Peyer's patch (tissue), 4 donors: ENCODE measurements around the gene ARID1B. TPM values are rescaled to one million over a fixed set of nuclear protein-coding genes. Genes with fewer than 3 reads are reported as not detected.

Experiments
- DNase-seq, 3 donors: peaks; one replicate each; pipeline ENCODE4 v3.0.0-alpha.2; 2017 to 2019
- H3K27ac ChIP-seq, 4 donors: fragments of 200-600 bp; sonication (generic); one replicate each; pipeline ENCODE4 v1.5.1; 2016 to 2019
- H3K27me3 ChIP-seq, 2 donors: fragments of 200-600 bp; sonication (generic); one replicate each; pipeline ENCODE4 v1.5.1; 2019
- H3K36me3 ChIP-seq, 3 donors: fragments of 200-600 bp; sonication (generic); one replicate each; pipeline ENCODE4 v1.5.1; 2016 to 2019
- H3K4me1 ChIP-seq, 4 donors: fragments of 200-600 bp; sonication (generic); one replicate each; pipeline ENCODE4 v1.5.1; 2016 to 2019
- H3K4me3 ChIP-seq, 4 donors: fragments of 200-600 bp; sonication (generic); 1 replicate in 3 of 4; 2 replicates in 1 of 4; pipeline ENCODE4 v1.5.1; 2016 to 2019; ENCODE audit warnings: mild to moderate bottlenecking in 1 of 4
- H3K9me3 ChIP-seq, 4 donors: fragments of 200-600 bp; sonication (generic); one replicate each; pipeline ENCODE4 v1.5.1; 2016 to 2019; ENCODE audit warnings: mild to moderate bottlenecking in 1 of 4
- POLR2A ChIP-seq, 2 donors: fragments of 450-650 bp; IDR thresholded peaks; one replicate each; pipeline ENCODE4 v1.5.1; 2017; ENCODE audit warnings: antibody characterized with exemption in 2 of 2, mild to moderate bottlenecking in 2 of 2, moderate library complexity in 2 of 2
- total RNA-seq, 4 donors: library from RNA; depleted of rRNA; stranded (reverse); fragments of >200 nt; gene quantifications; one replicate each; pipeline ENCODE4 v1.1.0, GENCODE V29; 2016
- TF ChIP-seq, protein P1 (sequence below), 6 experiments: fragments of 450-650 bp in 4 of 6; fragments of 200-600 bp in 2 of 6; sonication (generic) in 1 of 6; IDR thresholded peaks; one replicate each; pipeline ENCODE4 v1.5.1; 2017 to 2019; ENCODE audit warnings: antibody characterized with exemption in 6 of 6, mild to moderate bottlenecking in 3 of 6, moderate library complexity in 1 of 6

ARID1B gene
- total RNA-seq, 4 donors from 2014 or later = 117 to 174 (median 149) TPM

DNA sequence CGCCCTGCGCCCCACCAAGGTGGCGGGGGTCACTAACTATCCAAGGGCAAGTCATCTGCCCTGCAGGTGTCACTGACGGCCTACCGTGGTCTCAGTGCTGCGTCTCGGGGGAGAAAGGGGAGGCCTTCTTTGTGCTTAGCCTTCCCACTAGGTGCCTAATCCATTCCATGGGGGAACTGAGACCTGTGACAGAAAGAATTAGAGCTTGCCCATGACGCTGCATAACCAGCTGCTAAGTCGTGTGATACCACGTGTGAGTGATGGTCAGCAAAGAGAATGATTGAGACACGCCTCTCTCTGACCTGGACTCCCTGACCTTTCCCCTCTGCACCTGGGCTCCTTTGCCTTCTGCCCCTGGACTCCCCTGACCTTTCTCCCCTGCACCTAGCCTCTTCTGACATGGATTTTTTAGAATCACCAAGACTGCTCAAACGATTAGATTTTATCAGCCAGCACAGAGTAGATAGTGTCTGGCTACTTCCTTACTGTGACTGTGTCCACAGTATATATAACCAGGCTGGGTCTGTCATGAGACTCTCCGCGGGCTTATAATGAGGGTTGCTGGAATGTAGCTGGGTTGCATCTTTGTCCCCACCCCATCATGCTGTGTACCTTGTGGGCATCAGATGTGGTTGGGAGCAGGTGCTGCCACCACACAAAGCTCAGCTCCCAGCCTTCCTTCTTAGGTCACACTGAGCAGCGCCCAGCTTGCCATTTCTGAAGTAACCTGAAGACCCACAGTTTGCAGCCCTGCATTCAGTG lies 405.5 kb downstream of the ARID1B start:
- DNase-seq = no peak
- peaks cover 0 to 28% (median 0%) of the 10 kb centered on the region in 4 donors for H3K4me1 ChIP-seq
- H3K4me3 ChIP-seq = no peak overlapping the region
- no peaks in the 10 kb centered on the region for H3K27me3 ChIP-seq
- H3K9me3 ChIP-seq = no peaks in the 10 kb centered on the region
- TF ChIP-seq, protein P1, sequence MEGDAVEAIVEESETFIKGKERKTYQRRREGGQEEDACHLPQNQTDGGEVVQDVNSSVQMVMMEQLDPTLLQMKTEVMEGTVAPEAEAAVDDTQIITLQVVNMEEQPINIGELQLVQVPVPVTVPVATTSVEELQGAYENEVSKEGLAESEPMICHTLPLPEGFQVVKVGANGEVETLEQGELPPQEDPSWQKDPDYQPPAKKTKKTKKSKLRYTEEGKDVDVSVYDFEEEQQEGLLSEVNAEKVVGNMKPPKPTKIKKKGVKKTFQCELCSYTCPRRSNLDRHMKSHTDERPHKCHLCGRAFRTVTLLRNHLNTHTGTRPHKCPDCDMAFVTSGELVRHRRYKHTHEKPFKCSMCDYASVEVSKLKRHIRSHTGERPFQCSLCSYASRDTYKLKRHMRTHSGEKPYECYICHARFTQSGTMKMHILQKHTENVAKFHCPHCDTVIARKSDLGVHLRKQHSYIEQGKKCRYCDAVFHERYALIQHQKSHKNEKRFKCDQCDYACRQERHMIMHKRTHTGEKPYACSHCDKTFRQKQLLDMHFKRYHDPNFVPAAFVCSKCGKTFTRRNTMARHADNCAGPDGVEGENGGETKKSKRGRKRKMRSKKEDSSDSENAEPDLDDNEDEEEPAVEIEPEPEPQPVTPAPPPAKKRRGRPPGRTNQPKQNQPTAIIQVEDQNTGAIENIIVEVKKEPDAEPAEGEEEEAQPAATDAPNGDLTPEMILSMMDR (IDR thresholded peaks at IDR 0.05) = no peak
- TF ChIP-seq POLR2A (IDR thresholded peaks at IDR 0.05) = no peak
- peak overlapping the region in 1 of 4 donors; percentile 36 for H3K27ac ChIP-seq
- H3K36me3 ChIP-seq = peaks cover 0 to 37% (median 0%) of the 10 kb centered on the region in 3 donors

DNA sequence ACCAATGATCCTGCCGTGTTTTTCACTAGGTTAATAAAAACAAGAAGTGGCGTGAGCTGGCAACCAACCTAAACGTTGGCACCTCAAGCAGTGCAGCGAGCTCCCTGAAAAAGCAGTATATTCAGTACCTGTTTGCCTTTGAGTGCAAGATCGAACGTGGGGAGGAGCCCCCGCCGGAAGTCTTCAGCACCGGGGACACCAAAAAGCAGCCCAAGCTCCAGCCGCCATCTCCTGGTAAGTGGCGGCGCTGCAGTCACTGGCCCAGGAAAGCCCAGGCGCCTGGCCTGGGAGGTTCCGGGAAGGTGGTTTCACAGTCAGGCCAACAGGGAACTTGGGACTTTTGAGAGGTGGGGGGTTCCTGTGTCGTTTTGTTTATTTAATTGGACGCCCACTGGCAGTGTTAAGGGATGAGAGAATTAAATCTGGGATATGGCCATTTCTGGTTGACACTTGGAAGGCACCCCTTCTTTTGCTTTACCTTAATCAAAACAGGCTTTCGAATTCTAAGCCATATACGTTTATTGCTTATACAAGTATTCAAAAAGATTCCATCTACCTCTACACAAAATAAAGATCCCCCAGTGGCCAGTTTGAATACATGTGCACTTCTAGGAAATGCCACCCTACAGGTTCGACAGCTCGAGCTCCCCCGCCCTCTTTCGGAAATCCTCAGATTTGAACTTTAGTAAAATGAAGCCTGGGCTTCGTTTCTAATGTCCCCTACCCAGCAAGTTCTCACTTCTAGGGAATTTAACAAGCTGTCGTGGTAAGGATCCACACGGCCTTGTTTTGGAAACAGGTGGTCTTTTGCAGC lies 407.2 kb downstream of the ARID1B start:
- Histone ChIP-seq H3K27ac (no peak overlapping the region), H3K27me3 (no peaks in the 10 kb centered on the region), H3K9me3 (no peaks in the 10 kb centered on the region), H3K36me3 (peaks cover 0 to 39% (median 0%) of the 10 kb centered on the region in 3 donors), H3K4me3 (peak overlapping the region in 1 of 4 donors; percentile 17), H3K4me1 (peaks cover 0 to 28% (median 0%) of the 10 kb centered on the region in 4 donors)
- DNase-seq = peak; percentile 57 to 87 (median 85)
- TF ChIP-seq, protein P1 (IDR thresholded peaks at IDR 0.05) = peak; percentile 52 to 94 (median 84)
- no peak for TF ChIP-seq POLR2A (IDR thresholded peaks at IDR 0.05)

DNA sequence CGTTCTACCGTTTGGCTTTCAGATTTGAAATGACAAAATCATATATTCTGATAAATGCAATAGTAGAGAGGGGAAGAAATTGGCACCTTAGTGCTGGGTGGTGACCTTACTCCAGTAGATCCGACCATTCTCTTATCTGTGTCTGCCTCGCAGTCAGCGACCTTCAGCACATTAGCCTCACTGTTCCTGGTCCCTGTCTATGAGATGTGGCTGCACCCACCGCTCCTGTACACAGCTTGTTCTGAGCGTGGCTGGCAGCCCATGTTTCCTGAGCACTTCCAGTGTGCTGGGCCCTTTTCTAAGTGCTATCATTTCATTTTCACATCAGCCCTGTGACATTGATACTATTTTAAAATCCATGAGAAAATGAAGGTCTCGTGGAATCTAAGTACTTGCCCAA lies 408.0 kb downstream of the ARID1B start:
- no peak for DNase-seq
- Histone ChIP-seq H3K27ac (no peak overlapping the region), H3K4me1 (peaks cover 0 to 28% (median 0%) of the 10 kb centered on the region in 4 donors), H3K27me3 (no peaks in the 10 kb centered on the region), H3K36me3 (peaks cover 0 to 46% (median 0%) of the 10 kb centered on the region in 3 donors), H3K4me3 (no peak overlapping the region), H3K9me3 (no peaks in the 10 kb centered on the region)
- TF ChIP-seq, protein P1 (IDR thresholded peaks at IDR 0.05) = no peak
- TF ChIP-seq POLR2A (IDR thresholded peaks at IDR 0.05) = no peak

GRCh38 chr6:157185986-157186385 lies 408.8 kb downstream of the ARID1B start:
- no peaks in the 10 kb centered on the region for H3K27me3 ChIP-seq
- H3K27ac ChIP-seq = no peak overlapping the region
- H3K4me1 ChIP-seq = peaks cover 0 to 28% (median 0%) of the 10 kb centered on the region in 4 donors
- DNase-seq = no peak
- no peak for TF ChIP-seq POLR2A (IDR thresholded peaks at IDR 0.05)
- TF ChIP-seq, protein P1 (IDR thresholded peaks at IDR 0.05) = no peak
- H3K4me3 ChIP-seq = no peak overlapping the region
- peaks cover 0 to 55% (median 0%) of the 10 kb centered on the region in 3 donors for H3K36me3 ChIP-seq
- no peaks in the 10 kb centered on the region for H3K9me3 ChIP-seq

GRCh38 chr6:157186785-157187181 lies 409.6 kb downstream of the ARID1B start:
- Histone ChIP-seq H3K27me3 (no peaks in the 10 kb centered on the region), H3K36me3 (peaks cover 0 to 56% (median 0%) of the 10 kb centered on the region in 3 donors), H3K4me3 (no peak overlapping the region), H3K4me1 (peaks cover 0 to 28% (median 0%) of the 10 kb centered on the region in 4 donors), H3K9me3 (no peaks in the 10 kb centered on the region), H3K27ac (no peak overlapping the region)
- DNase-seq = no peak
- TF ChIP-seq POLR2A (IDR thresholded peaks at IDR 0.05) = no peak
- TF ChIP-seq, protein P1 (IDR thresholded peaks at IDR 0.05) = no peak
